ENCODE results near the gene JAM3.

DNA sequence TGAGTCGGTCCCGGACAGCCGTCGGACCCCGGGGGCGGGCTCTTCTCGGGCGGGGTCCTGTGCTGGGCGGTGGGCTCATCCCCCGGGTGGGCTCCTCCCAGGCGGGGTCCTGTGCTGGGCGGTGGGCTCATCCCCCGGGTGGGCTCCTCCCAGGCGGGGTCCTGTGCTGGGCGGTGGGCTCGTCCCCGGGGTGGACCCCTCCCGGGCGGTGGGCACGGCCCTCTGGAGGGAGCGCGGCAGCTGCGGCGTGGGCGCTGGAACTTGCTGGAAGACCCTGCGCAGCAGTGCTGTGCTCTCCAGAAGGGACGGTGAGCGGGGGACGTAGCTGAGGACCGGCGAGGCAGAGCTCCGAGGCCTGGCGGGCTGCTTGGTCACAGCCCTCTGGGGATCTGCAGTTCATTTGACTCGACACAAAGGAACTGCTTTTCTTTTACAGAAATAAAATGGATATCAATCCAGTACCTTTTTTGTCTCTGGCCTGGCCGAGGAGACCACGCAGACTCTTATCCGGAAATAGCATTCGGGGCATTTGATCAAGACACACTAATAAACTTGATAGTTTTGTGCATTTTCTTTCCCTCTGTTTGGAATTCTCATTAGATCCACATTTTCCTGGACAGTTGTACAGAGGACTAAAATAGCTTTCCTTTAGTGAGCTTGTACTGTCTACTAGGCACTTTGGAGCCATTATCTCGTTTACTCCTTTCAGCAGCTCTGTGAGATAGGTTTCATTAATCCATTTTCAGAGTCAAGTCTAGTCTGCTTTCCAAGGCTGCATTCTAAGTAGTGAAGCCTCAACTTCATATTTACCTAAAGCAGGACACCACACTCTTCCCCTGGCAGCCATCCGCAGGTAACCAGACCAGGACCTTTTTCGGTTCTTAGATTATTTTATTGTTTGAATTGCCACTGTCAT lies 812 bp downstream of the JAM3 start:
- TF ChIP-seq, protein P1, sequence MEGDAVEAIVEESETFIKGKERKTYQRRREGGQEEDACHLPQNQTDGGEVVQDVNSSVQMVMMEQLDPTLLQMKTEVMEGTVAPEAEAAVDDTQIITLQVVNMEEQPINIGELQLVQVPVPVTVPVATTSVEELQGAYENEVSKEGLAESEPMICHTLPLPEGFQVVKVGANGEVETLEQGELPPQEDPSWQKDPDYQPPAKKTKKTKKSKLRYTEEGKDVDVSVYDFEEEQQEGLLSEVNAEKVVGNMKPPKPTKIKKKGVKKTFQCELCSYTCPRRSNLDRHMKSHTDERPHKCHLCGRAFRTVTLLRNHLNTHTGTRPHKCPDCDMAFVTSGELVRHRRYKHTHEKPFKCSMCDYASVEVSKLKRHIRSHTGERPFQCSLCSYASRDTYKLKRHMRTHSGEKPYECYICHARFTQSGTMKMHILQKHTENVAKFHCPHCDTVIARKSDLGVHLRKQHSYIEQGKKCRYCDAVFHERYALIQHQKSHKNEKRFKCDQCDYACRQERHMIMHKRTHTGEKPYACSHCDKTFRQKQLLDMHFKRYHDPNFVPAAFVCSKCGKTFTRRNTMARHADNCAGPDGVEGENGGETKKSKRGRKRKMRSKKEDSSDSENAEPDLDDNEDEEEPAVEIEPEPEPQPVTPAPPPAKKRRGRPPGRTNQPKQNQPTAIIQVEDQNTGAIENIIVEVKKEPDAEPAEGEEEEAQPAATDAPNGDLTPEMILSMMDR (IDR thresholded peaks at IDR 0.05) = no peak
- no peak for TF ChIP-seq RXRA (IDR thresholded peaks at IDR 0.05; ENCODE audit: borderline replicate concordance, low read depth)
- TF ChIP-seq, protein P2, sequence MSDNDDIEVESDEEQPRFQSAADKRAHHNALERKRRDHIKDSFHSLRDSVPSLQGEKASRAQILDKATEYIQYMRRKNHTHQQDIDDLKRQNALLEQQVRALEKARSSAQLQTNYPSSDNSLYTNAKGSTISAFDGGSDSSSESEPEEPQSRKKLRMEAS (IDR thresholded peaks at IDR 0.05; ENCODE audit: low read depth) = no peak
